Measurements from ENCODE around the gene RNF130.
"Not testable (repeated sequence)": the region's sequence is repeated elsewhere in the genome, so short reads cannot be mapped to it uniquely, and the experiment has no call there.

The RNF130 gene

GRCh38 chr5:179974246-179974945 is 97.2 kb downstream of the RNF130 start:
- no peak for DNase-seq (ENCODE audit: low read depth in 2 of 2)

DNA sequence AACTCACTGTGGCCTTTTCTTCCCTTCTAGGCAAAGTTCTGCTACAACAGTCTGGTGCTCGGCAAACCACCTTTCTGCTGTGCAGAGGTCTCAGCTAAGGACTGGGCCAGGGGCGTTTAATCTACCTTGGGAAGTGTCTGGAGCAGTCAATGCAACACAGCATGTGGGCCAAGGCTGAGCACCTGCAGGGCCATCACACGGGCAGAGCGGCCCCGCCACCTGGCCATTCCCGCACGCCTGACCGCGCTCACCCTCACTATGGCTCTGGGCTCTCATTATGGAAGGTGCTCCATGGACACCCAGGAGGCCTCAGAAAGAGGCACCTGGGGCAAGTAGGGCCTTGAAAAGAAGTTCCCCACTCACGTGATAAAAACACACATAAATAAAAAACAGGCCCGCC is 98.2 kb downstream of the RNF130 start:
- no peak for DNase-seq (ENCODE audit: low read depth in 2 of 2)

DNA sequence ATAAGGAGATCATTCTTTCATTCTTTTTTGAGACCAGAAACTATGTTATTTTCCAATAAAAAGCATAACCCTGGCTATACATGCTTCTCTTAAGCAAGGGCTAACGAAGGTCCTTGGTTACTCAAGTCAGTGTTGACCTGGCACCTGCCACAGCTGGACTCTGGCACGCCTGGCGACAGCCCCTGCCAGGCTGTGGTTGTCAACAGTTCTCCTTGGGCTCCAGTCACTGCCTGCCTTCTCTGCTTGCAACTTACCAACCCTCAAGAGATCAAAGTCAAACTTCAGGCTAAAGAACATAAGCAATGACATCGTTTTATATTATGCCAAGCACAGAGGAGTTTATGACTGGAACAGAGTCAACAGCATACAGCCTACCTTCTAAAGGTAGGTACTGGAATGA is 102.4 kb downstream of the RNF130 start:
- DNase-seq (ENCODE audit: low read depth in 2 of 2): no peak

- DNase-seq (ENCODE audit: low read depth in 2 of 2): no peak
Measured at GRCh38 chr5:179967489-179967888, 104.1 kb downstream of the RNF130 start.

DNA sequence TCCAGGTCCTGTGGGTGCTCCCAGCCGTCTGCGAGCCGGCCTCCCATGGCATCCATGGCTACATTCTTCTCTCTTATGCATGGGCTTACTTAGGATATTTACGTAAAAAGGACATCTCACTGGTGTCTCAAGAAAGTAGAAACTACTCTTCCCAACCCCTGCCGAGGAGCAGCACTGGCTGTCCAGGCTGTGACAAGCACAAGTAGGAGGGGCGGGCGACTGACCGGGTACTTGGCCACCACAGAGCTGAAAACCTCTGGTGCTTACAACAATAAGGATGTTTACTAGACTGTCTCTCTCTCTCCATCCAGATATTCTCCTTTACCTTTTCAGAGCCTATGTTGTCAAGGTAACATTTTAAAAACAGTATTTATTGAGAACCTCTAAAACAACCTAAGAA is 107.5 kb downstream of the RNF130 start:
- no peak for DNase-seq (ENCODE audit: low read depth in 2 of 2)

- DNase-seq (ENCODE audit: low read depth in 2 of 2): no peak
Measured at GRCh38 chr5:179963375-179963774, 108.2 kb downstream of the RNF130 start.

- no peak for DNase-seq (ENCODE audit: low read depth in 2 of 2)
Measured at GRCh38 chr5:179960204-179960831, 111.2 kb downstream of the RNF130 start.

DNA sequence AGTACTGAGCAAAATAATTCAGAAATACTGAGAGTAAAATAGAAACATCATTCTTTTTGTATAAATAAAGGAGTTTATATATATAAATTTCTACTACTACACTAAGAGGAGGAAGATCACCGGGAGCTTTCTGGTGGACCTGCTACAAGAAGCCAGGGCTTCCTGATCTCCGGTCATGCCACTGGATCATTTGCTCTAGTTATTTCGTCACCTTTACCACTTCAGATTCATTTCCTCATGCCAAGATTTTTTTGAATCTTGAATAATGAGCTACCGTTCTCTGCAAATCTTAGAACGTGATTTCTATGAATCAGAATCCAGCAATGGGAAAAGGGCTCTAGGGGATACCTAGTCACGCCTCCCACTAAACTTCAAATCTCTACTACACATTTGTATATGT is 111.9 kb downstream of the RNF130 start:
- no peak for DNase-seq (ENCODE audit: low read depth in 2 of 2)

GRCh38 chr5:179959118-179959517 is 112.4 kb downstream of the RNF130 start:
- DNase-seq (ENCODE audit: low read depth in 2 of 2): not testable (repeated sequence)

DNA sequence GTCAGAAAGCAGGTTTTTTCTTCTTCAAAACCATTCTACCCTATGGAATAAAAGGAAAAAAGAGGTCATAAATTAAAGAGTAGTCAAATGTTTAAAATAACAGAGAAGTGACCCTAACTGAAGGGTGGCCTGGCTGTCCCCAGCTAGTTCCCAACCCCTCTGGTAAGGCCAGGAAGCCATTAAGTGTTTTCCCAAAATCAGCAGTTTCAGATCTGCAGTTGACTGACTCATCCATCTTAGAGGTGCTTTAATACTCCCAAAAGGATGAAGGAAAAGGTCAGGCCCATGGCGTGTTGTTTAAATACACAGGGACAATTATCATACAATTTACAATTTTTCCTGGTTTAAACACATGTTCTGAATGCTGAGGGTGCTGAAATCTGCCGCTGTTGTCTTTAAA is 115.9 kb downstream of the RNF130 start:
- no peak for DNase-seq (ENCODE audit: low read depth in 2 of 2)

GRCh38 chr5:179955062-179955461 is 116.5 kb downstream of the RNF130 start:
- DNase-seq (ENCODE audit: low read depth in 2 of 2): no peak

GRCh38 chr5:179954434-179954833 is 117.1 kb downstream of the RNF130 start:
- DNase-seq (ENCODE audit: low read depth in 2 of 2): no peak

DNA sequence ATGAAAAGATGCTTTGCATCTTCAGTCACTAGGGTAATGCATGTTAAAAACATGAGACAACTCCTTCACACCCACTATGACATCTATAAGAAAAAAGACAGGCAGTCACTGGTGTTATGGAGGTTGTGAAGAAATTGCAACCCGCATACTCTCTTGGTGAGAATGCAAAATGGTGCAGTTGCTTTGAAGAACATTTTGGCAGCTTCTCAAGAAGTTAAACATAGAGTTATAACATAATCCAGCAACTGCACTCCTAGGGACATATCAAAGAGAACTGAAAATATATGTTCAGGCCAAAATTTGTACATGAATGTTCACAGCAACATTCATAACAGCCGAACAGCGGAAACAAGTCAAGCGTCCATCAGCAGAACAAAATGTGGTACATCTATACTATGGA is 117.6 kb downstream of the RNF130 start:
- DNase-seq (ENCODE audit: low read depth in 2 of 2): no peak

DNA sequence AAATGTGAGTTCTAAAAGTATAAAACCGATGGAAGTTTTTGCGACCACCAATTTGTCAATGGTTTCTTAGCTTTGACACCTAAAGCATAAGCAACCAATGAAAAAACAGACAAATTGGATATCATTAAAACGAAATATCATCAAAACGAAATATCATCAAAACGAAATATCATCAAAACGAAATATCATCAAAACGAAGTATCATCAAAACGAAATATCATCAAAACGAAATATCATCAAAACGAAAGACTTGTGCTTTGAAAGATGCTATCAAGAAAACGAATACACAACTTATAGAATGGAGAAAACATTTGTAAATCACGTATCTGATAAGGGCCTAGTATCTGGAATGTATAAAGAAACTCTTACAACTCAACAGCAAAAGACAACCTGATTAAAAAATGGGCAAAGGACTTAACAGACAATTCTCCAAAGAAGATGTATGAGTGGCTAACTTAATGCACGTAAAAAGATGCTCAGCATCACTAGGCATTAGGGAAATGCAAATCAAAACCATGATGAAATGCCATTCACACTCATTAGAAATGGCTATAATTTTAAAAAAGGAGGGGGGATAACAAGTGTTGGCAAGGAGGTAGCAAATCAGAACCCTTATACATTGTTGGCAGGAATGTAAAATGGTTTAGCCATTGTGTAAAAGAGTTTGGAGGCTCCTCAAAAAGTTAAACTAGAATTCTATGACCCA is 134.4 kb downstream of the RNF130 start:
- no peak for DNase-seq (ENCODE audit: low read depth in 2 of 2)

DNA sequence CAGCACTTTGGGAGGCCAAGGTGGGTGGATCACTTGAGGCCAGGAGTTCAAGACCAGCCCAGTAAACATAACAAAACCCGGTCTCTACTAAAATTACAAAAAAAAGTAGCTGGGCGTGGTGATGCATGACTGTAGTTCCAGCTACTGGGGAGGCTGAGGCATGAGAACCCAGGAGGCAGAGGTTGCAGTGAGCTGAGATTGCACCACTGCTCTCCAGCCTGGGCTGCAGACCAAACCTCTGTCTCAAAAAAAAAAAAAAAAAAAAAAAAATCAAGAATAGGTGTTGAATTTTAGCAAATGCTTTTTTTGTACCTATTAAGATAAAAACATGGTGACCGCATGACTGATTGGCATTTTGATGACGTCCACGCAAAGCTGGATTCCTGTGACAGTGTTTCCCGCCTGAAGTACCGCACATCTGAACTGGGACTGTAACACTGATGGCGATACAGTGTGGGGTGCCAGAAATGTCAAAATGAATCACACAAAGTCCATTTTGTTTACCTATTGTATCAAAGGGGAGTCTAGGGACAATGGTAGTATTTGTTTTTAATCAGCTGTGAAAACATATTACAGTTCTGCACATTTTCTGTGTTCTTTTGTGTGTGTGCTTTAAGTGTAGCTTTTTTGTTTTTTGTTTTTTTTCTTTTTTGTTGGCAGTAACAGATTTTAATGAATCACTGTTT is 140.6 kb downstream of the RNF130 start:
- DNase-seq (ENCODE audit: low read depth in 2 of 2): no peak

DNA sequence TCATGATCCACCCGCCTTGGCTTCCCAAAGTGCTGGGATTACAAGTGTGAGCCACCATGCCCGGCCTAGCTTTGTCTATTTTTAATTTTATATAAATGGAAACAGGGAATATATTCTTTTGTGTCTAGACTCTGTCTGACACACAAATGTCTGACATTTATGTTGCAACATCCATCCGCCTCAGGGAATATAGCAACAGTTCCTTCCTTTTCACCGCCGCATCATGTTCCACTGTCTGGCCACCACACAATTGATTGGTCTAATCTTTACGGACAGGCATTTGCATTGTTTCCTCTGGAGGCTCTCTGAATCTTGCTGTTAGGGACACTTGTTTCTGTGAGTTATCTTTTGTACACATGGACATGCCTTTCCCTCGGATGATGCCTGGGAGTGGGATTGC is 143.7 kb downstream of the RNF130 start:
- no peak for DNase-seq (ENCODE audit: low read depth in 2 of 2)

- DNase-seq (ENCODE audit: low read depth in 2 of 2): no peak
Measured at GRCh38 chr5:179926657-179927056, 144.9 kb downstream of the RNF130 start.

DNA sequence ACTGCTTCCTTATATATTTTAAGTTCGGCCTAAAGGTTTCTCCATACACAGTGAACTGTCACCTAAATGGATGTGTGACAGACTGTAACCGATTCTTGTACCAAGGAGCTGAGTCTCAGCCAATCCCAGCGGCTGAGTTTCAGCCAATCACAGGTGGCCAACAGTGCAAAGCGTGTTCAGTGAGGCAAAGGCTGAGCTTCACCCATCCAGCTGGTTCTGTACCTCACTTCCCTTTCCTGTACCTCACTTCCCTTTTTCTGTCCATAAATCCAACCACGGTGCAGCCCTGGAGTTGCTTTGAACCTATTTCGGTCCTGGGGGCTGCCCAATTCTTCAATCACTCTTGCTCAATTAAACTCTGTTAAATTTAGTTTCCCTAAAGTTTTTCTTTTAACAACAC is 148.1 kb downstream of the RNF130 start:
- no peak for DNase-seq (ENCODE audit: low read depth in 2 of 2)

- DNase-seq (ENCODE audit: low read depth in 2 of 2): no peak
Measured at GRCh38 chr5:179920175-179920574, 151.4 kb downstream of the RNF130 start.

- DNase-seq (ENCODE audit: low read depth in 2 of 2): no peak
Measured at GRCh38 chr5:179919487-179920060, 152.0 kb downstream of the RNF130 start.

DNA sequence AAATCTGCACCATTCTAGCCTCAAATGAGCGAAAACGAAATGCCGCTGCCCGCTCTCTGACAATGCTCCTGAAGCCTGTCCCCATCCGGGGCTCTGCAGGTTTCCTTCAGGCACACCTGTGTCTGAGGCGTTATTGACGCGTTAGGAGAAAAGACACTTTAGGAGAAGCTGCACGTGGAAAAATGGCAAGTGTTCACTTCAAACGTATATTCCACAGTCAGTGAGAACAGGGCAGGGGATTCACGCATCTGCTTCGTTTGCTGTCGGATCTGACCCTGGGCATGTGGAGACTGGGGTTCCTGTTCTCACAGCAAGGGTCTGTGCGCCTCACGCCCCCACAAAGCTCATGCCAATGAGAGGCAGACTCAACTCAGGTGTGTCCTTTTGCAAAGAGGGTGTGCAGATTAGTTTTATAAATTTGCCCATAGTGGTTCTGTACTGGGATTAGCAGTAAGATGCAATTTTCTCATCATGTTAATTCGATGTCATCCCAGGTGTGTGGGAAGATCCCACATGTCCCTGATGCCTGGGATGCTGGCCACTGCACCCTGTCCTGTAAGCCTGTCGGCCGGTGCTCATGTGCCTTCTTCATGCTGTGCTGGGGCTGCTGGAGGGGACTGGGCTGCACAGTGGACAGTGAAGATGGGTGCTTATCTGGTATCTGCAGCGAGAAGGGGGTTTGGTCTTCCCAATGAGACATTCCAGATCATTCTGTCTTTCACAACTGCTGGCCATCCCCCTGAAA is 152.6 kb downstream of the RNF130 start:
- DNase-seq (ENCODE audit: low read depth in 2 of 2): no peak

Data from stimulated activated CD8-positive, alpha-beta memory T cell treated with anti-CD3 and anti-CD28 coated beads, Interleukin-7, amount 100 ng/mL, for 1 hour (primary cell).